Trophoblast cell (in vitro differentiated cells and primary cell): Measurements from ENCODE around the gene ZNF358.

Experiments used
- DNase-seq, 2 donors: peaks; one replicate each; pipeline ENCODE4 v3.0.0-alpha.2; 2016
- H2AFZ ChIP-seq: 2 replicates; pipeline ENCODE4 v1.6.1; 2013; ENCODE audit warnings: low read length, moderate library complexity, mild to moderate bottlenecking; ENCODE audit not compliant: insufficient read depth, poor library complexity
- H2AK5ac ChIP-seq: 2 replicates; pipeline ENCODE4 v1.6.1; 2013; ENCODE audit warnings: mild to moderate bottlenecking, low read length
- H2BK120ac ChIP-seq: 2 replicates; pipeline ENCODE4 v1.6.1; 2013; ENCODE audit warnings: low read length, mild to moderate bottlenecking, moderate library complexity; ENCODE audit not compliant: insufficient read depth, poor library complexity
- H2BK12ac ChIP-seq: 2 replicates; pipeline ENCODE4 v1.6.1; 2013; ENCODE audit warnings: mild to moderate bottlenecking, low read length, moderate library complexity
- H2BK5ac ChIP-seq: 2 replicates; pipeline ENCODE4 v1.6.1; 2013; ENCODE audit warnings: low read length, low read depth, moderate library complexity, mild to moderate bottlenecking; ENCODE audit not compliant: poor library complexity
- H3K14ac ChIP-seq: 2 replicates; pipeline ENCODE4 v1.6.1; 2013; ENCODE audit warnings: mild to moderate bottlenecking, low read length
- H3K18ac ChIP-seq: 2 replicates; pipeline ENCODE4 v1.6.1; 2013; ENCODE audit warnings: mild to moderate bottlenecking, low read length
- H3K23ac ChIP-seq: 2 replicates; pipeline ENCODE4 v1.6.1; 2013; ENCODE audit warnings: low read length
- H3K27ac ChIP-seq: 2 replicates; pipeline ENCODE4 v1.5.1; 2013; ENCODE audit warnings: low read depth, mild to moderate bottlenecking, inconsistent platforms, low read length, moderate library complexity
- H3K27me3 ChIP-seq: 2 replicates; pipeline ENCODE4 v1.6.1; 2013; ENCODE audit warnings: inconsistent platforms, mild to moderate bottlenecking, low read length, moderate library complexity; ENCODE audit not compliant: insufficient read depth
- H3K36me3 ChIP-seq, 2 experiments: 1 replicate in 1 of 2; 2 replicates in 1 of 2; pipeline ENCODE4 v1.6.1; 2013; ENCODE audit warnings: low read length in 2 of 2, mild to moderate bottlenecking in 2 of 2, moderate library complexity in 1 of 2; ENCODE audit not compliant: insufficient read depth in 2 of 2, control insufficient read depth in 1 of 2
- H3K4ac ChIP-seq: 2 replicates; pipeline ENCODE4 v1.6.1; 2013; ENCODE audit warnings: low read depth, mild to moderate bottlenecking, low read length, moderate library complexity
- H3K4me1 ChIP-seq, 2 experiments: 1 replicate in 1 of 2; 2 replicates in 1 of 2; pipeline ENCODE4 v1.6.1; 2013; ENCODE audit warnings: low read length in 2 of 2, mild to moderate bottlenecking in 2 of 2, moderate library complexity in 1 of 2; ENCODE audit not compliant: insufficient read depth in 2 of 2, control insufficient read depth in 1 of 2
- H3K4me2 ChIP-seq: 2 replicates; pipeline ENCODE4 v1.6.1; 2013; ENCODE audit warnings: inconsistent platforms, mild to moderate bottlenecking, low read length, moderate library complexity
- H3K4me3 ChIP-seq: 2 replicates; pipeline ENCODE4 v1.5.1; 2013; ENCODE audit warnings: mild to moderate bottlenecking, low read depth, low read length, inconsistent platforms
- H3K79me1 ChIP-seq: one replicate; pipeline ENCODE4 v1.6.1; 2013; ENCODE audit warnings: low read length
- H3K79me2 ChIP-seq: 2 replicates; pipeline ENCODE4 v1.6.1; 2013; ENCODE audit warnings: low read length, mild to moderate bottlenecking; ENCODE audit not compliant: control insufficient read depth, insufficient read depth, poor library complexity
- H3K9ac ChIP-seq: 2 replicates; pipeline ENCODE4 v1.6.1; 2013; ENCODE audit warnings: mild to moderate bottlenecking, low read length
- H3K9me3 ChIP-seq: 2 replicates; pipeline ENCODE4 v1.6.1; 2013; ENCODE audit warnings: low read depth, mild to moderate bottlenecking, control low read depth, inconsistent platforms, low read length; ENCODE audit not compliant: insufficient read depth
- H4K12ac ChIP-seq: 2 replicates; pipeline ENCODE4 v1.6.1; 2013; ENCODE audit warnings: low read depth, mild to moderate bottlenecking, low read length, moderate library complexity
- H4K8ac ChIP-seq: 2 replicates; pipeline ENCODE4 v1.6.1; 2013; ENCODE audit warnings: low read depth, mild to moderate bottlenecking, low read length, moderate library complexity
- H4K91ac ChIP-seq: one replicate; pipeline ENCODE4 v1.6.1; 2013; ENCODE audit warnings: low read depth, mild to moderate bottlenecking, low read length, moderate library complexity
- WGBS: extraction: QIAGEN DNeasy Blood & Tissue Kit; methylation state at CpG from one replicate; pipeline ENCODE4 v1.1.7; 2013; ENCODE audit warnings: missing lambda C conversion rate; ENCODE audit not compliant: insufficient read length, insufficient coverage; ENCODE audit errors: extremely low coverage; 5-methylcytosine and 5-hydroxymethylcytosine counted together

Gene ZNF358

GRCh38 chr19:7539827-7540425 is 24.0 kb downstream of the ZNF358 start:
- H3K4me3 ChIP-seq: no peak overlapping the region
- no peaks in the 10 kb centered on the region for H3K9me3 ChIP-seq
- H3K4me1 ChIP-seq: peaks cover 4% of the 10 kb centered on the region in 2 experiments
- no peak overlapping the region for H2AK5ac ChIP-seq
- H2BK12ac ChIP-seq: no peak overlapping the region
- H3K36me3 ChIP-seq: peaks cover 50 to 53% of the 10 kb centered on the region in 2 experiments
- no peak overlapping the region for H4K91ac ChIP-seq
- H2AFZ ChIP-seq: no peak overlapping the region
- peaks cover 9% of the 10 kb centered on the region for H3K79me1 ChIP-seq
- no peak overlapping the region for H4K12ac ChIP-seq
- no peak overlapping the region for H3K9ac ChIP-seq
- H2BK5ac ChIP-seq: no peak overlapping the region
- H3K4ac ChIP-seq: no peak overlapping the region
- H3K18ac ChIP-seq: no peak overlapping the region
- no peak overlapping the region for H3K4me2 ChIP-seq
- peaks cover 4% of the 10 kb centered on the region for H3K79me2 ChIP-seq
- H2BK120ac ChIP-seq: no peak overlapping the region
- no peak overlapping the region for H3K27ac ChIP-seq
- H3K27me3 ChIP-seq: no peaks in the 10 kb centered on the region
- no peak overlapping the region for H3K14ac ChIP-seq
- no peak for DNase-seq
- no CpG with 5 or more reads among the region's 28 CpGs for WGBS
- no peak overlapping the region for H4K8ac ChIP-seq
- no peak overlapping the region for H3K23ac ChIP-seq

- Histone ChIP-seq H2AFZ (no peak overlapping the region), H3K79me2 (no peaks in the 10 kb centered on the region), H2BK5ac (no peak overlapping the region), H2BK12ac (no peak overlapping the region), H3K9me3 (no peaks in the 10 kb centered on the region), H2AK5ac (no peak overlapping the region), H3K36me3 (peaks cover 50 to 53% of the 10 kb centered on the region in 2 experiments), H3K27me3 (no peaks in the 10 kb centered on the region), H3K4ac (no peak overlapping the region), H3K14ac (no peak overlapping the region), H3K27ac (no peak overlapping the region), H3K23ac (no peak overlapping the region), H3K18ac (no peak overlapping the region), H2BK120ac (no peak overlapping the region), H3K4me1 (peaks cover under 1% of the 10 kb centered on the region in 2 experiments), H3K79me1 (peaks cover under 1% of the 10 kb centered on the region), H3K9ac (no peak overlapping the region), H4K8ac (no peak overlapping the region), H3K4me2 (no peak overlapping the region), H3K4me3 (no peak overlapping the region), H4K12ac (no peak overlapping the region), H4K91ac (no peak overlapping the region)
- DNase-seq: no peak
- WGBS: no CpG with 5 or more reads among the region's 39 CpGs
These were observed 25.0 kb downstream of the ZNF358 start for GRCh38 chr19:7540761-7541474.

GRCh38 chr19:7541475-7541824 is 25.5 kb downstream of the ZNF358 start:
- no peak overlapping the region for H3K9ac ChIP-seq
- no peak overlapping the region for H4K91ac ChIP-seq
- H3K18ac ChIP-seq: no peak overlapping the region
- no peak for DNase-seq
- H3K4ac ChIP-seq: no peak overlapping the region
- WGBS: no CpG with 5 or more reads among the region's 15 CpGs
- no peaks in the 10 kb centered on the region for H3K9me3 ChIP-seq
- H3K4me3 ChIP-seq: no peak overlapping the region
- no peaks in the 10 kb centered on the region for H3K4me1 ChIP-seq
- H4K8ac ChIP-seq: no peak overlapping the region
- no peaks in the 10 kb centered on the region for H3K27me3 ChIP-seq
- H2AFZ ChIP-seq: no peak overlapping the region
- no peak overlapping the region for H3K14ac ChIP-seq
- H3K79me2 ChIP-seq: no peaks in the 10 kb centered on the region
- H2BK120ac ChIP-seq: no peak overlapping the region
- H3K79me1 ChIP-seq: no peaks in the 10 kb centered on the region
- no peak overlapping the region for H3K27ac ChIP-seq
- no peak overlapping the region for H2AK5ac ChIP-seq
- no peak overlapping the region for H2BK12ac ChIP-seq
- H4K12ac ChIP-seq: no peak overlapping the region
- H3K36me3 ChIP-seq: peaks cover 48 to 49% of the 10 kb centered on the region in 2 experiments
- H3K4me2 ChIP-seq: no peak overlapping the region
- H3K23ac ChIP-seq: no peak overlapping the region
- H2BK5ac ChIP-seq: no peak overlapping the region

GRCh38 chr19:7541828-7542443 is 26.0 kb downstream of the ZNF358 start:
- no peak overlapping the region for H3K4me2 ChIP-seq
- no peak overlapping the region for H4K8ac ChIP-seq
- no peak overlapping the region for H3K27ac ChIP-seq
- no peak overlapping the region for H4K12ac ChIP-seq
- H3K4me3 ChIP-seq: no peak overlapping the region
- no peak overlapping the region for H2AK5ac ChIP-seq
- no peak overlapping the region for H3K14ac ChIP-seq
- H3K9me3 ChIP-seq: no peaks in the 10 kb centered on the region
- no peaks in the 10 kb centered on the region for H3K79me2 ChIP-seq
- H2AFZ ChIP-seq: no peak overlapping the region
- no peak for DNase-seq
- H3K18ac ChIP-seq: no peak overlapping the region
- H3K79me1 ChIP-seq: no peaks in the 10 kb centered on the region
- no peak overlapping the region for H2BK120ac ChIP-seq
- H4K91ac ChIP-seq: no peak overlapping the region
- no peaks in the 10 kb centered on the region for H3K4me1 ChIP-seq
- no peak overlapping the region for H3K4ac ChIP-seq
- no peaks in the 10 kb centered on the region for H3K27me3 ChIP-seq
- peaks cover 46 to 47% of the 10 kb centered on the region in 2 experiments for H3K36me3 ChIP-seq
- H2BK12ac ChIP-seq: no peak overlapping the region
- H2BK5ac ChIP-seq: no peak overlapping the region
- no peak overlapping the region for H3K23ac ChIP-seq
- no CpG with 5 or more reads among the region's 11 CpGs for WGBS
- H3K9ac ChIP-seq: no peak overlapping the region
